CD14-positive monocyte (primary cell): ENCODE data around the gene PODN. TPM values are rescaled to one million over a fixed set of nuclear protein-coding genes. Genes with fewer than 3 reads are reported as not detected.

ENCODE experiments used
- DNase-seq, 3 donors: peaks; one replicate each; pipeline ENCODE4 v3.0.0-alpha.2; 2011 to 2022
- H2AFZ ChIP-seq: 2 replicates; pipeline ENCODE4 v1.6.0; 2012; ENCODE audit warnings: mild to moderate bottlenecking, low read depth, low read length, inconsistent platforms; ENCODE audit not compliant: insufficient read depth, poor library complexity, severe bottlenecking
- H3K27ac ChIP-seq, 2 donors: 1 replicate in 1 of 2; 2 replicates in 1 of 2; pipeline ENCODE4 v1.5.1; 2012 to 2013; ENCODE audit warnings: low read length in 2 of 2, control low read depth in 1 of 2, inconsistent platforms in 1 of 2, low read depth in 1 of 2, mild to moderate bottlenecking in 1 of 2
- H3K27me3 ChIP-seq, 2 donors: one replicate each; pipeline versions ENCODE4 v1.6.0 to v1.6.1; 2011 to 2013; ENCODE audit warnings: low read length in 2 of 2; ENCODE audit not compliant: control insufficient read depth in 2 of 2, insufficient read depth in 2 of 2
- H3K36me3 ChIP-seq, 2 donors: replicated peaks in 1 of 2; 1 replicate in 1 of 2; 2 replicates in 1 of 2; pipeline versions ENCODE4 v1.5.1 to v1.6.1; 2012 to 2013; ENCODE audit warnings: low read length in 2 of 2, control low read depth in 1 of 2, inconsistent platforms in 1 of 2, mild to moderate bottlenecking in 1 of 2; ENCODE audit not compliant: insufficient read depth in 2 of 2, control insufficient read depth in 1 of 2
- H3K4me1 ChIP-seq, 2 donors: 1 replicate in 1 of 2; 2 replicates in 1 of 2; pipeline versions ENCODE4 v1.5.1 to v1.6.1; 2012 to 2013; ENCODE audit warnings: low read length in 2 of 2, control low read depth in 1 of 2, inconsistent platforms in 1 of 2, mild to moderate bottlenecking in 1 of 2, moderate library complexity in 1 of 2; ENCODE audit not compliant: insufficient read depth in 2 of 2, control insufficient read depth in 1 of 2
- H3K4me2 ChIP-seq: replicated peaks from 2 replicates; pipeline ENCODE3; 2012; ENCODE audit warnings: low read length, moderate library complexity, mild to moderate bottlenecking; ENCODE audit not compliant: poor library complexity, severe bottlenecking; ENCODE audit errors: extremely low read depth
- H3K4me3 ChIP-seq, 3 experiments: fragments of 200-600 bp in 1 of 3; sonication (generic) in 1 of 3; replicated peaks in 1 of 3; 1 replicate in 2 of 3; 2 replicates in 1 of 3; pipeline ENCODE4 v1.5.1; 2011 to 2013; ENCODE audit warnings: low read length in 3 of 3, mild to moderate bottlenecking in 3 of 3, control low read depth in 2 of 3, low read depth in 2 of 3, inconsistent platforms in 1 of 3, moderate library complexity in 1 of 3
- H3K79me2 ChIP-seq: 2 replicates; pipeline ENCODE4 v1.6.0; 2012; ENCODE audit warnings: mild to moderate bottlenecking, control low read depth, inconsistent platforms, low read length, moderate library complexity; ENCODE audit not compliant: insufficient read depth
- H3K9ac ChIP-seq: 2 replicates; pipeline ENCODE4 v1.6.0; 2017; ENCODE audit warnings: low read length, mild to moderate bottlenecking; ENCODE audit not compliant: insufficient read depth, poor library complexity, severe bottlenecking
- H3K9me3 ChIP-seq, 2 donors: replicated peaks in 1 of 2; 1 replicate in 1 of 2; 2 replicates in 1 of 2; pipeline versions ENCODE4 v1.5.1 to v1.6.1; 2012 to 2013; ENCODE audit warnings: low read length in 2 of 2, control low read depth in 1 of 2; ENCODE audit not compliant: control insufficient read depth in 1 of 2, insufficient read depth in 1 of 2
- H4K20me1 ChIP-seq: 2 replicates; pipeline ENCODE4 v1.6.0; 2012; ENCODE audit warnings: mild to moderate bottlenecking, low read length, control low read depth, moderate library complexity; ENCODE audit not compliant: insufficient read depth
- H3K27ac Mint-ChIP-seq, 7 donors: one replicate each; pipeline ENCODE4 v1.8.0; 2020; ENCODE audit warnings: mild to moderate bottlenecking in 7 of 7, mixed read lengths in 7 of 7, moderate library complexity in 6 of 7, inconsistent platforms in 2 of 7
- H3K27me3 Mint-ChIP-seq, 3 donors: one replicate each; pipeline ENCODE4 v1.8.0; 2021 to 2022; ENCODE audit warnings: low read depth in 3 of 3, mild to moderate bottlenecking in 3 of 3, mixed read lengths in 3 of 3, moderate library complexity in 3 of 3, inconsistent platforms in 1 of 3
- H3K36me3 Mint-ChIP-seq, 2 donors: one replicate each; pipeline ENCODE4 v1.8.0; 2020; ENCODE audit warnings: mixed read lengths in 2 of 2, inconsistent platforms in 1 of 2, mild to moderate bottlenecking in 1 of 2
- H3K4me1 Mint-ChIP-seq: one replicate; pipeline ENCODE4 v1.8.0; 2020; ENCODE audit warnings: mild to moderate bottlenecking, mixed read lengths
- H3K4me3 Mint-ChIP-seq, 2 donors: one replicate each; pipeline ENCODE4 v1.8.0; 2020; ENCODE audit warnings: mild to moderate bottlenecking in 2 of 2, mixed read lengths in 2 of 2, moderate library complexity in 1 of 2
- H3K9me3 Mint-ChIP-seq, 7 donors: one replicate each; pipeline ENCODE4 v1.8.0; 2020 to 2022; ENCODE audit warnings: mixed read lengths in 7 of 7, mild to moderate bottlenecking in 6 of 7, moderate library complexity in 6 of 7, inconsistent platforms in 2 of 7
- WGBS: methylation state at CpG from one replicate; pipeline ENCODE4 v1.1.5; 2013; ENCODE audit warnings: missing lambda C conversion rate; ENCODE audit not compliant: insufficient coverage; 5-methylcytosine and 5-hydroxymethylcytosine counted together
- intact Hi-C, 2 donors: fragments of 100-400 bp; cut with micrococcal nuclease; formaldehyde crosslinking; loops; one replicate each; pipeline versions ENCODE4 v1.15.0 to v1.15.1; 2023
- polyA plus RNA-seq, 3 donors: library from polyadenylated mRNA; depleted of rRNA in 1 of 3; unstranded in 2 of 3; stranded (reverse) in 1 of 3; fragments of 300-500 nt in 2 of 3; fragments of >200 nt in 1 of 3; fragmentation: Illumina TruSeq in 2 of 3; gene quantifications; 1 replicate in 2 of 3; 2 replicates in 1 of 3; pipeline ENCODE4 v1.2.3, GENCODE V29; 2012 to 2021
- TF ChIP-seq, protein P1 (sequence below): fragments of 200-600 bp; IDR thresholded peaks from one replicate; pipeline ENCODE4 v1.8.0; 2022; ENCODE audit warnings: antibody characterized with exemption, mild to moderate bottlenecking

The PODN gene
- polyA plus RNA-seq, 3 donors = not detected

- Histone ChIP-seq H3K9ac (no peak overlapping the region), H3K27ac (no peak overlapping the region), H3K9me3 (no peaks in the 10 kb centered on the region), H2AFZ (no peak overlapping the region), H3K4me3 (no peak overlapping the region), H3K79me2 (no peaks in the 10 kb centered on the region), H3K4me2 (no peak overlapping the region), H3K27me3 (no peaks in the 10 kb centered on the region), H3K4me1 (no peaks in the 10 kb centered on the region), H3K36me3 (no peaks in the 10 kb centered on the region), H4K20me1 (no peaks in the 10 kb centered on the region)
- TF ChIP-seq, protein P1, sequence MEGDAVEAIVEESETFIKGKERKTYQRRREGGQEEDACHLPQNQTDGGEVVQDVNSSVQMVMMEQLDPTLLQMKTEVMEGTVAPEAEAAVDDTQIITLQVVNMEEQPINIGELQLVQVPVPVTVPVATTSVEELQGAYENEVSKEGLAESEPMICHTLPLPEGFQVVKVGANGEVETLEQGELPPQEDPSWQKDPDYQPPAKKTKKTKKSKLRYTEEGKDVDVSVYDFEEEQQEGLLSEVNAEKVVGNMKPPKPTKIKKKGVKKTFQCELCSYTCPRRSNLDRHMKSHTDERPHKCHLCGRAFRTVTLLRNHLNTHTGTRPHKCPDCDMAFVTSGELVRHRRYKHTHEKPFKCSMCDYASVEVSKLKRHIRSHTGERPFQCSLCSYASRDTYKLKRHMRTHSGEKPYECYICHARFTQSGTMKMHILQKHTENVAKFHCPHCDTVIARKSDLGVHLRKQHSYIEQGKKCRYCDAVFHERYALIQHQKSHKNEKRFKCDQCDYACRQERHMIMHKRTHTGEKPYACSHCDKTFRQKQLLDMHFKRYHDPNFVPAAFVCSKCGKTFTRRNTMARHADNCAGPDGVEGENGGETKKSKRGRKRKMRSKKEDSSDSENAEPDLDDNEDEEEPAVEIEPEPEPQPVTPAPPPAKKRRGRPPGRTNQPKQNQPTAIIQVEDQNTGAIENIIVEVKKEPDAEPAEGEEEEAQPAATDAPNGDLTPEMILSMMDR = no peak
- no peaks in the 10 kb centered on the region for H3K9me3 Mint-ChIP-seq
- no peak overlapping the region for H3K27ac Mint-ChIP-seq
- H3K36me3 Mint-ChIP-seq = no peaks in the 10 kb centered on the region
- H3K4me1 Mint-ChIP-seq = no peaks in the 10 kb centered on the region
- no peak overlapping the region for H3K4me3 Mint-ChIP-seq
- no CpG with 5 or more reads among the region's 1 CpG for WGBS
- H3K27me3 Mint-ChIP-seq = no peaks in the 10 kb centered on the region
- intact Hi-C loops = no loop called here
- no peak for DNase-seq
Measured at GRCh38 chr1:53071915-53072314, 9.9 kb downstream of the PODN start.

- no peak overlapping the region for H3K27ac Mint-ChIP-seq
- intact Hi-C loops = no loop called here
- no peaks in the 10 kb centered on the region for H3K9me3 Mint-ChIP-seq
- H3K27me3 ChIP-seq = no peaks in the 10 kb centered on the region
- no peaks in the 10 kb centered on the region for H3K36me3 ChIP-seq
- H3K27ac ChIP-seq = no peak overlapping the region
- H3K79me2 ChIP-seq = no peaks in the 10 kb centered on the region
- no peaks in the 10 kb centered on the region for H3K27me3 Mint-ChIP-seq
- H3K4me2 ChIP-seq = no peak overlapping the region
- no peak overlapping the region for H3K4me3 Mint-ChIP-seq
- H3K4me1 ChIP-seq = no peaks in the 10 kb centered on the region
- H3K4me1 Mint-ChIP-seq = no peaks in the 10 kb centered on the region
- no peaks in the 10 kb centered on the region for H4K20me1 ChIP-seq
- H3K9ac ChIP-seq = no peak overlapping the region
- 96% methylated on average over 4 of the region's 7 CpGs for WGBS
- no peak overlapping the region for H3K4me3 ChIP-seq
- H3K36me3 Mint-ChIP-seq = no peaks in the 10 kb centered on the region
- TF ChIP-seq, protein P1 = no peak
- no peak overlapping the region for H2AFZ ChIP-seq
- no peaks in the 10 kb centered on the region for H3K9me3 ChIP-seq
- DNase-seq = no peak
Measured at GRCh38 chr1:53073287-53073686, 11.3 kb downstream of the PODN start.
